ENCODE data around the gene ALS2CL.

The ALS2CL gene

GRCh38 chr3:46690798-46691197 lies 2.7 kb downstream of the ALS2CL start:
- Histone ChIP-seq H3K9me3 (ENCODE audit: low read length) (no peaks in the 10 kb centered on the region), H3K27me3 (ENCODE audit: insufficient read depth, low read length) (peaks cover 32% of the 10 kb centered on the region), H3K4me1 (ENCODE audit: insufficient read depth, low read length) (peaks cover 4% of the 10 kb centered on the region), H2AFZ (ENCODE audit: low read depth, low read length) (no peak overlapping the region), H3K36me3 (ENCODE audit: insufficient read depth, low read length) (no peaks in the 10 kb centered on the region), H3K4me3 (ENCODE audit: low read length) (no peak overlapping the region)

DNA sequence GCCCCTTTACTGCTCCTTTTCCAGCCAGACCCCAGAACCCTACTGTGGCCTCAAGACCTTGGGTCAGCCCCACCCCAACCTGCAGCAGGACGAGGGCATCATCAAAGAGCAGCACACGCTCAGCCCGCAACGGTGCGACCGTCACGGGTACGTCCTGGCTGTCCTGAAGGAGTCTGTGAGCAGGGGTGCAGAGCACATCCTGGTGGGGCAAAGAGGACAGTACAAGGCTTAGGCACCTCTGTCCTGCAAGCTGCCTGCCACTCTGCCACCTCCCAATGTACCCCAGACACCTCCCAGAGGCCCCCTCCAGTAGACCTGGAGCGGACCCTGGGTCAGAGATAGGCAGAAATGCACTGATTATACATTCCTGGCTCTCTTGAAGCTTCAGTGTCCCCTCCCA lies 8.0 kb downstream of the ALS2CL start:
- Histone ChIP-seq H2AFZ (ENCODE audit: low read depth, low read length) (no peak overlapping the region), H3K27me3 (ENCODE audit: insufficient read depth, low read length) (peaks cover 2% of the 10 kb centered on the region), H3K4me1 (ENCODE audit: insufficient read depth, low read length) (no peaks in the 10 kb centered on the region), H3K36me3 (ENCODE audit: insufficient read depth, low read length) (no peaks in the 10 kb centered on the region), H3K9me3 (ENCODE audit: low read length) (no peaks in the 10 kb centered on the region), H3K4me3 (ENCODE audit: low read length) (no peak overlapping the region)

- H3K4me3 ChIP-seq (ENCODE audit: low read length), result no peak overlapping the region
- H3K9me3 ChIP-seq (ENCODE audit: low read length), result no peaks in the 10 kb centered on the region
- no peak overlapping the region for H2AFZ ChIP-seq (ENCODE audit: low read depth, low read length)
- H3K27me3 ChIP-seq (ENCODE audit: insufficient read depth, low read length), result peaks cover 2% of the 10 kb centered on the region
- H3K4me1 ChIP-seq (ENCODE audit: insufficient read depth, low read length), result no peaks in the 10 kb centered on the region
- no peaks in the 10 kb centered on the region for H3K36me3 ChIP-seq (ENCODE audit: insufficient read depth, low read length)
These were observed 8.6 kb downstream of the ALS2CL start for GRCh38 chr3:46684891-46685290.

DNA sequence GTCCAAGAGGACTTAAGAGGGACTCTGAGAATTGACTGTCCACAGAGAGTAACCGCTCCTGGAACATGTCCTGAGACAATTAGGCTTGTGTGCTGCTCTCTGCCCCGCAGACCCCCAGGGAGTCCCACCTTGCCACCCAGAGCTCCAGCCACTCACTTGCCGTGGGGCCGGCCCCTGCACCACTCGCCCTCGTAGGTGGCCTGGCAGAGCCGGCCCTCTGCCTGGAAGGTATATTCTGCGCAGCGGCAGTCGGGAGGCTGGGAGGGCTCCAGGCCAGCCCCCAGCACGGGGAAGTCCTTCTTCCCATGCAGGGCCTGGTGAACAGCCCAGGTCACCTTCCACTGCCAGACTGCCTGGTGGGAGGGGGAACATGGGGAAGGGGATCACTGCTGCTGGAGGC lies 10.5 kb downstream of the ALS2CL start:
- H2AFZ ChIP-seq (ENCODE audit: low read depth, low read length), result no peak overlapping the region
- no peak overlapping the region for H3K4me3 ChIP-seq (ENCODE audit: low read length)
- H3K27me3 ChIP-seq (ENCODE audit: insufficient read depth, low read length), result peaks cover 2% of the 10 kb centered on the region
- no peaks in the 10 kb centered on the region for H3K4me1 ChIP-seq (ENCODE audit: insufficient read depth, low read length)
- no peaks in the 10 kb centered on the region for H3K9me3 ChIP-seq (ENCODE audit: low read length)
- H3K36me3 ChIP-seq (ENCODE audit: insufficient read depth, low read length), result no peaks in the 10 kb centered on the region

DNA sequence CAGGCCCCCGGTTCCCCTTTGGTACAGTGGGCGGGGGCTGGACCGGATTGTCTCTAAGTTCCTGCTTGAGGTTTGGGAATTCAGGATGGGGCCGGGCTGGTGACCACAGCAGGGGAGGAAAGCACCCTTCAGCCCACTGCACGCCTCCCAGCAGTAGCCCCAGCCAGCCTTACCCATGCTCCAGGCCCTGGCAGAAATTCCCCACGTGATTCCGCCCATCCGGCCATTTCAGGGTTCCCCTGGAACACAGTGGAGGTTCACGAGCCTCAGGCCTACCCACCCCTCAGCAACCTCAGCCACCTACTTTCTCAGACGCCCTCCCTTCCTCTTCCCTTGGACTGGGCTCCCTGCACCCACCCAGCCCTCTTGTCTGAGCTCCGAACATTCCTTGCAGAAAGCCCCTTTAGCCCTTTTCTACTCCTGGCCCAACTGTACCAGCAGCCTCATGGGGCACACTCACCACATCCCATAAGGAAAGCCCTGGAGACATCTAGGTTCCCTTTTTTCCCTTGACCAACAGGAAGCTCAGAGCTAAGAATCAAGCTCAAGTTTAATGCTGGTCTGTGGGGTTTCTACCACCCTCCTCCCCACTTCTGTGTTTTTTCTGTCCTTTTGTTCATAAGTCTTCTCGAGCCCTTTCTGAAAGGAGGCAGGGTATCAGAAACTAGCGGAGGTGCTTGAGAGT lies 11.5 kb downstream of the ALS2CL start:
- Histone ChIP-seq H3K36me3 (ENCODE audit: insufficient read depth, low read length) (no peaks in the 10 kb centered on the region), H3K4me3 (ENCODE audit: low read length) (no peak overlapping the region), H3K4me1 (ENCODE audit: insufficient read depth, low read length) (no peaks in the 10 kb centered on the region), H3K9me3 (ENCODE audit: low read length) (no peaks in the 10 kb centered on the region), H2AFZ (ENCODE audit: low read depth, low read length) (no peak overlapping the region), H3K27me3 (ENCODE audit: insufficient read depth, low read length) (peaks cover 2% of the 10 kb centered on the region)

- H3K4me1 ChIP-seq (ENCODE audit: insufficient read depth, low read length), result no peaks in the 10 kb centered on the region
- H3K36me3 ChIP-seq (ENCODE audit: insufficient read depth, low read length), result no peaks in the 10 kb centered on the region
- H2AFZ ChIP-seq (ENCODE audit: low read depth, low read length), result no peak overlapping the region
- no peak overlapping the region for H3K4me3 ChIP-seq (ENCODE audit: low read length)
- H3K27me3 ChIP-seq (ENCODE audit: insufficient read depth, low read length), result peaks cover under 1% of the 10 kb centered on the region
- H3K9me3 ChIP-seq (ENCODE audit: low read length), result no peaks in the 10 kb centered on the region
These were observed 12.1 kb downstream of the ALS2CL start for GRCh38 chr3:46681387-46681786.

- no peak overlapping the region for H3K4me3 ChIP-seq (ENCODE audit: low read length)
- H3K9me3 ChIP-seq (ENCODE audit: low read length), result no peaks in the 10 kb centered on the region
- no peak overlapping the region for H2AFZ ChIP-seq (ENCODE audit: low read depth, low read length)
- H3K36me3 ChIP-seq (ENCODE audit: insufficient read depth, low read length), result no peaks in the 10 kb centered on the region
- no peaks in the 10 kb centered on the region for H3K27me3 ChIP-seq (ENCODE audit: insufficient read depth, low read length)
- no peaks in the 10 kb centered on the region for H3K4me1 ChIP-seq (ENCODE audit: insufficient read depth, low read length)
These were observed 13.1 kb downstream of the ALS2CL start for GRCh38 chr3:46680298-46680826.

GRCh38 chr3:46679681-46680080 lies 13.8 kb downstream of the ALS2CL start:
- Histone ChIP-seq H3K27me3 (ENCODE audit: insufficient read depth, low read length) (no peaks in the 10 kb centered on the region), H3K4me3 (ENCODE audit: low read length) (no peak overlapping the region), H3K9me3 (ENCODE audit: low read length) (no peaks in the 10 kb centered on the region), H3K4me1 (ENCODE audit: insufficient read depth, low read length) (no peaks in the 10 kb centered on the region), H3K36me3 (ENCODE audit: insufficient read depth, low read length) (no peaks in the 10 kb centered on the region), H2AFZ (ENCODE audit: low read depth, low read length) (no peak overlapping the region)

- no peaks in the 10 kb centered on the region for H3K9me3 ChIP-seq (ENCODE audit: low read length)
- H3K4me3 ChIP-seq (ENCODE audit: low read length), result no peak overlapping the region
- no peaks in the 10 kb centered on the region for H3K27me3 ChIP-seq (ENCODE audit: insufficient read depth, low read length)
- no peaks in the 10 kb centered on the region for H3K4me1 ChIP-seq (ENCODE audit: insufficient read depth, low read length)
- H3K36me3 ChIP-seq (ENCODE audit: insufficient read depth, low read length), result no peaks in the 10 kb centered on the region
- H2AFZ ChIP-seq (ENCODE audit: low read depth, low read length), result no peak overlapping the region
These were observed 15.2 kb downstream of the ALS2CL start for GRCh38 chr3:46678280-46678679.

DNA sequence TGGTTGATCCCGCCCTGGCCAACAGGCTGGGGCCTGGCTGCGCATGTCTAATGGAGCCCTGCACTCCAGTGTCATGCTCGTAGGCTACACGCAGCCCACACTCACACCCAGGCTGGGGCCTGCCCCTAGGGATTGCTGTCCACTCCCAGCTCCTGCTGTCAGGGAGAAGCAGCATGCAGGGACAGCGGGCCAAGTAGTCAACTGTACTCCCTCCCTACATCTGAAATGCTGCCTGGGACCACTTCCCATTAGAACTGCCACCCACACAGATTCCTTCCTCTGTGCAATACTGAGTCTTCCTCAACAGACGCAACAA lies 16.1 kb downstream of the ALS2CL start:
- H3K9me3 ChIP-seq (ENCODE audit: low read length), result no peaks in the 10 kb centered on the region
- H2AFZ ChIP-seq (ENCODE audit: low read depth, low read length), result no peak overlapping the region
- H3K4me3 ChIP-seq (ENCODE audit: low read length), result no peak overlapping the region
- H3K36me3 ChIP-seq (ENCODE audit: insufficient read depth, low read length), result no peaks in the 10 kb centered on the region
- H3K27me3 ChIP-seq (ENCODE audit: insufficient read depth, low read length), result no peaks in the 10 kb centered on the region
- H3K4me1 ChIP-seq (ENCODE audit: insufficient read depth, low read length), result no peaks in the 10 kb centered on the region

GRCh38 chr3:46676601-46677410 lies 16.7 kb downstream of the ALS2CL start:
- H3K4me1 ChIP-seq (ENCODE audit: insufficient read depth, low read length), result no peaks in the 10 kb centered on the region
- no peak overlapping the region for H3K4me3 ChIP-seq (ENCODE audit: low read length)
- no peaks in the 10 kb centered on the region for H3K9me3 ChIP-seq (ENCODE audit: low read length)
- H3K36me3 ChIP-seq (ENCODE audit: insufficient read depth, low read length), result no peaks in the 10 kb centered on the region
- no peaks in the 10 kb centered on the region for H3K27me3 ChIP-seq (ENCODE audit: insufficient read depth, low read length)
- H2AFZ ChIP-seq (ENCODE audit: low read depth, low read length), result no peak overlapping the region

DNA sequence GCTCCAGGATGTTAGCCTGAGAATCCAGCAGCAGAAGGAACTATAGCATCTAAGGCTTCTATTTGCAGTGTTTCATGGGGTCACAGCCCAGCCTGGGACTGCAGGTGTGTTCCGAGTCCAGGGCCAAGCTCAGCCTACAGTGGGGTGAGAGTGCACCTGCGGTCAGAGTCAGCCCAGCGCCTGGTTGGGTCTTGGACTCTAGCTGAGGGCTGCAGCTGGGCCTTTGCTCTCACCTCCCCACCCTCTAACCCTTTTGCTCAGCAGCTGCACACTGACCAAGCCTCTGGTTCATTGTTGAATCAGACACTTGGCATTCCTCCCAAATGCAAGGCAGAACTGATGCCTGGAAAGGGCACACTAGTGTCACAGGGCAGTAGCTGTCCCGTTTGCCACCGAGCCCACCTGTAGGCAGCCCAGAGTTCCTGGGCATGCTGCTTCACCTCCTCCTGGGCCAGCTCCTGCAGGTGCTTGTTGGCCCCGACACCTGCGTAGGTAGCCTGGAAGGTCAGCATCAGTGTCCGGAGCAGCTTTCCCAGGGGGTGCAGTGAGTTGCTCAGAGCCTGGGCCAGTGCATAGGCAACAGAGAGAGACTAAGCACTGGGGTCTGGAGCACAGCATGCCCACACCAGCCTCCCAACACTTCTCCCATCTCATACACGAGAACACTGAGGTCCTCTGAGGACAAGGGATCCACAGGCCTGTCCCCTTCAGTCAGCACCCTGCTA lies 17.5 kb downstream of the ALS2CL start:
- Histone ChIP-seq H3K4me1 (ENCODE audit: insufficient read depth, low read length) (no peaks in the 10 kb centered on the region), H3K9me3 (ENCODE audit: low read length) (no peaks in the 10 kb centered on the region), H2AFZ (ENCODE audit: low read depth, low read length) (no peak overlapping the region), H3K27me3 (ENCODE audit: insufficient read depth, low read length) (no peaks in the 10 kb centered on the region), H3K36me3 (ENCODE audit: insufficient read depth, low read length) (no peaks in the 10 kb centered on the region), H3K4me3 (ENCODE audit: low read length) (no peak overlapping the region)

GRCh38 chr3:46675426-46675825 lies 18.1 kb downstream of the ALS2CL start:
- no peak overlapping the region for H2AFZ ChIP-seq (ENCODE audit: low read depth, low read length)
- H3K36me3 ChIP-seq (ENCODE audit: insufficient read depth, low read length), result no peaks in the 10 kb centered on the region
- H3K9me3 ChIP-seq (ENCODE audit: low read length), result no peaks in the 10 kb centered on the region

More at GRCh38 chr3:46675426-46675825, 18.1 kb downstream of the ALS2CL start:
- no peak overlapping the region for H3K4me3 ChIP-seq (ENCODE audit: low read length)
- H3K4me1 ChIP-seq (ENCODE audit: insufficient read depth, low read length), result no peaks in the 10 kb centered on the region
- H3K27me3 ChIP-seq (ENCODE audit: insufficient read depth, low read length), result no peaks in the 10 kb centered on the region
